Tibial nerve (tissue), 4 donors: Measurements from ENCODE around the gene IL36G.

Experiments used
- EP300 ChIP-seq, 2 donors: sonication (generic); formaldehyde crosslinking; IDR thresholded peaks; one replicate each; pipeline ENCODE4 v1.6.1; 2017; ENCODE audit warnings: antibody characterized with exemption in 2 of 2, mild to moderate bottlenecking in 1 of 2
- POLR2A ChIP-seq, 2 donors: fragments of 450-650 bp; IDR thresholded peaks; one replicate each; pipeline ENCODE4 v1.6.1; 2017; ENCODE audit warnings: antibody characterized with exemption in 2 of 2, mild to moderate bottlenecking in 2 of 2, moderate library complexity in 2 of 2
- TF ChIP-seq, protein P1 (sequence below), 5 experiments: fragments of 200-600 bp in 3 of 5; fragments of 450-650 bp in 2 of 5; sonication (generic) in 3 of 5; IDR thresholded peaks; one replicate each; pipeline ENCODE4 v1.5.1; 2016 to 2019; ENCODE audit warnings: antibody characterized with exemption in 5 of 5, mild to moderate bottlenecking in 3 of 5, moderate library complexity in 2 of 5

DNA sequence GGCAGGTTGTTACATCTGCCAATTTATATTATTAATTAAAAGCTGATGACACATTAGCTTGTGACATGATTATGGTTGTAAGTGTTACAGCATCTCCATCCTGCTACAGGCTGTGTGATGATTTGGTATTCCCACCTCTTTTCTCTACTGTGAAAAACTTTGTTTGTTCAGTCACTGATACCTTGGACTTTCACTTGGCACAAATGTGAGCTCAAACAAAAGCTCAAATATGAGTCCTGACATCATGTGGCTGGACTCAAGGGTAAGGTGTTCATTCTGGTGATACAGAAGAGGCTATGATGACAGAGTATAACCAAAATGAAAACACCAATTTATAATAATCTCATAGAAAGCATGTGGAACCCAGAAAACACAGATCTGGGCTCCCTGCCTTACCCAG lies 16.0 kb downstream of the IL36G start:
- TF ChIP-seq EP300 (IDR thresholded peaks at IDR 0.05) (no peak), POLR2A (IDR thresholded peaks at IDR 0.05) (no peak)
- TF ChIP-seq, protein P1, sequence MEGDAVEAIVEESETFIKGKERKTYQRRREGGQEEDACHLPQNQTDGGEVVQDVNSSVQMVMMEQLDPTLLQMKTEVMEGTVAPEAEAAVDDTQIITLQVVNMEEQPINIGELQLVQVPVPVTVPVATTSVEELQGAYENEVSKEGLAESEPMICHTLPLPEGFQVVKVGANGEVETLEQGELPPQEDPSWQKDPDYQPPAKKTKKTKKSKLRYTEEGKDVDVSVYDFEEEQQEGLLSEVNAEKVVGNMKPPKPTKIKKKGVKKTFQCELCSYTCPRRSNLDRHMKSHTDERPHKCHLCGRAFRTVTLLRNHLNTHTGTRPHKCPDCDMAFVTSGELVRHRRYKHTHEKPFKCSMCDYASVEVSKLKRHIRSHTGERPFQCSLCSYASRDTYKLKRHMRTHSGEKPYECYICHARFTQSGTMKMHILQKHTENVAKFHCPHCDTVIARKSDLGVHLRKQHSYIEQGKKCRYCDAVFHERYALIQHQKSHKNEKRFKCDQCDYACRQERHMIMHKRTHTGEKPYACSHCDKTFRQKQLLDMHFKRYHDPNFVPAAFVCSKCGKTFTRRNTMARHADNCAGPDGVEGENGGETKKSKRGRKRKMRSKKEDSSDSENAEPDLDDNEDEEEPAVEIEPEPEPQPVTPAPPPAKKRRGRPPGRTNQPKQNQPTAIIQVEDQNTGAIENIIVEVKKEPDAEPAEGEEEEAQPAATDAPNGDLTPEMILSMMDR (IDR thresholded peaks at IDR 0.05), result no peak
